GM12892 (cell line): ENCODE data around the gene NUAK2.

Experiments used
- POLR2A ChIP-seq: IDR thresholded peaks from 2 replicates; pipeline ENCODE4 v1.6.1; 2011; ENCODE audit warnings: low read depth, low read length, control low read depth
- TAF1 ChIP-seq: IDR thresholded peaks from 2 replicates; pipeline ENCODE4 v1.6.1; 2011; ENCODE audit warnings: low read depth, mild to moderate bottlenecking, control low read depth, low read length, borderline replicate concordance

DNA sequence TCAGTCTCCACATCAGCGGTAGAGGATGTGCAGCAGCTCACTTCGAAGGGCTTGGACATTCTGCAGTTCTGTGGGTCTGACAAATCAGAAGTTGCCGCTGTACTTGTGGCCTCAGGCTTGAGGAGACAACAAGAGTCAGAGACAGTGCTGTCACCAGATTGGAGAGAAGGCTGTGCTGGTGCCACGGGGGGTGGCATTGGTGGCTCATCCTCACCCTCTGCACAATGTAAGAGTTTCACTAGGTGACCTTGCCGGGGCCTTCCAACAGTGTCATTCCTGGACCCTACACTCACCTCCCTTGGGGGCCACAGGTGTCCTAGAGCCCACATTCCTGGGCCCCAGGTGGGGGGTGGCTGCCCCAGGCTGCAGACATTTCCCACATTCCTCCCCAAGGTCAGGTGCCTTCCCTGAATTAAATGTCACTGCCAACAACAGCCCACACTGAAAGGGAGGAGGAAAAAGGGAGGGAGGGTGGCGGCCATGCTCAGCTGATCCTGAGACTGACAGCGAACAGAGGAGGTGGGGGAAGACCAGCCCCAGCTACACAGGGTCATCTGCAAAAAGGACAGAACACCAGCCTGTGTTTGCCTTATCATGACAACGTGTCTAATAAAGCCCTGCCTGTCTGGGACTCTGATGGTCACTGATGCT lies 47.4 kb downstream of the NUAK2 start:
- no peak for TF ChIP-seq POLR2A
- no peak for TF ChIP-seq TAF1
